Nephron (organoid): ENCODE data around the gene TMEM204.

Experiments used
- H3K27ac Mint-ChIP-seq, 3 experiments: 2 replicates each; pipeline ENCODE4 v1.8.0; 2020; ENCODE audit warnings: mixed read lengths in 3 of 3, mild to moderate bottlenecking in 2 of 3, moderate library complexity in 1 of 3
- H3K27me3 Mint-ChIP-seq: 2 replicates; pipeline ENCODE4 v1.8.0; 2021; ENCODE audit warnings: low read depth, mild to moderate bottlenecking, moderate library complexity, mixed read lengths
- H3K36me3 Mint-ChIP-seq: 2 replicates; pipeline ENCODE4 v1.8.0; 2020; ENCODE audit warnings: low read depth, mixed read lengths
- H3K4me1 Mint-ChIP-seq: 2 replicates; pipeline ENCODE4 v1.8.0; 2020; ENCODE audit warnings: mixed read lengths
- H3K4me3 Mint-ChIP-seq, 3 experiments: 2 replicates each; pipeline ENCODE4 v1.8.0; 2020; ENCODE audit warnings: mild to moderate bottlenecking in 3 of 3, mixed read lengths in 3 of 3, moderate library complexity in 2 of 3
- H3K9me3 Mint-ChIP-seq: 2 replicates; pipeline ENCODE4 v1.8.0; 2020; ENCODE audit warnings: mixed read lengths
- TF ChIP-seq, protein P1 (sequence below), 3 experiments: fragments of 200-600 bp; sonication (generic); IDR thresholded peaks; one replicate each; pipeline ENCODE4 v1.5.0; 2021; ENCODE audit warnings: antibody characterized with exemption in 3 of 3; ENCODE audit not compliant: unreplicated experiment in 3 of 3

Gene TMEM204

DNA sequence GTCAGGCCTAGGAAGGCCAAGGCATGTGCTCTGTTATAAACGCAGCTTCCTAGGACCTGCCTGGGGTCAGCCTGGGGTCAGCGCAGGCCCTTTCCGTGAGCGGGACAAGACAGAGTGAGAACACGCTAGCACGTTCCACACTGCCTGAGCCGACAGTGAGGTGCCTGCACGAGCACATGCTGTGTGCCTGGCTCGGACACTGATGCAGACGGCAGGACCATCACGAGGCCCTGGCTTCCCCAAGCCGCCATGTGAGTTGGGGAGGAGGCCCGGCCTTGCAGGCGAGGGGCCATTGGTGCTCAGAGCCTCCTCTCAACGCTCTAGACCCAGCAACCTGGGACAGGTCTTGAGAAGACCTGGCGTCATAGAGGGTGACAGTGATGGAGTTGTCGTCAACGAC, 9.1 kb downstream of the TMEM204 start:
- Mint-ChIP-seq H3K4me1 (peaks cover 51% of the 10 kb centered on the region), H3K27ac (peak overlapping the region in 2 of 3 experiments; percentile 89 to 98), H3K36me3 (peaks cover 14% of the 10 kb centered on the region), H3K9me3 (no peaks in the 10 kb centered on the region), H3K4me3 (no peak overlapping the region), H3K27me3 (no peaks in the 10 kb centered on the region)
- TF ChIP-seq, protein P1, sequence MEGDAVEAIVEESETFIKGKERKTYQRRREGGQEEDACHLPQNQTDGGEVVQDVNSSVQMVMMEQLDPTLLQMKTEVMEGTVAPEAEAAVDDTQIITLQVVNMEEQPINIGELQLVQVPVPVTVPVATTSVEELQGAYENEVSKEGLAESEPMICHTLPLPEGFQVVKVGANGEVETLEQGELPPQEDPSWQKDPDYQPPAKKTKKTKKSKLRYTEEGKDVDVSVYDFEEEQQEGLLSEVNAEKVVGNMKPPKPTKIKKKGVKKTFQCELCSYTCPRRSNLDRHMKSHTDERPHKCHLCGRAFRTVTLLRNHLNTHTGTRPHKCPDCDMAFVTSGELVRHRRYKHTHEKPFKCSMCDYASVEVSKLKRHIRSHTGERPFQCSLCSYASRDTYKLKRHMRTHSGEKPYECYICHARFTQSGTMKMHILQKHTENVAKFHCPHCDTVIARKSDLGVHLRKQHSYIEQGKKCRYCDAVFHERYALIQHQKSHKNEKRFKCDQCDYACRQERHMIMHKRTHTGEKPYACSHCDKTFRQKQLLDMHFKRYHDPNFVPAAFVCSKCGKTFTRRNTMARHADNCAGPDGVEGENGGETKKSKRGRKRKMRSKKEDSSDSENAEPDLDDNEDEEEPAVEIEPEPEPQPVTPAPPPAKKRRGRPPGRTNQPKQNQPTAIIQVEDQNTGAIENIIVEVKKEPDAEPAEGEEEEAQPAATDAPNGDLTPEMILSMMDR (IDR thresholded peaks at IDR 0.05; ENCODE audit: unreplicated experiment in 3 of 3), result no peak

GRCh38 chr16:1543085-1543896, 9.8 kb downstream of the TMEM204 start:
- H3K36me3 Mint-ChIP-seq, result peaks cover 16% of the 10 kb centered on the region
- peak overlapping the region; percentile 31 to 69 (median 34) for H3K4me3 Mint-ChIP-seq
- H3K9me3 Mint-ChIP-seq, result no peaks in the 10 kb centered on the region
- no peaks in the 10 kb centered on the region for H3K27me3 Mint-ChIP-seq
- H3K27ac Mint-ChIP-seq, result peak overlapping the region; percentile 76 to 98 (median 89)
- peaks cover 58% of the 10 kb centered on the region for H3K4me1 Mint-ChIP-seq
- TF ChIP-seq, protein P1 (IDR thresholded peaks at IDR 0.05; ENCODE audit: unreplicated experiment in 3 of 3), result no peak

DNA sequence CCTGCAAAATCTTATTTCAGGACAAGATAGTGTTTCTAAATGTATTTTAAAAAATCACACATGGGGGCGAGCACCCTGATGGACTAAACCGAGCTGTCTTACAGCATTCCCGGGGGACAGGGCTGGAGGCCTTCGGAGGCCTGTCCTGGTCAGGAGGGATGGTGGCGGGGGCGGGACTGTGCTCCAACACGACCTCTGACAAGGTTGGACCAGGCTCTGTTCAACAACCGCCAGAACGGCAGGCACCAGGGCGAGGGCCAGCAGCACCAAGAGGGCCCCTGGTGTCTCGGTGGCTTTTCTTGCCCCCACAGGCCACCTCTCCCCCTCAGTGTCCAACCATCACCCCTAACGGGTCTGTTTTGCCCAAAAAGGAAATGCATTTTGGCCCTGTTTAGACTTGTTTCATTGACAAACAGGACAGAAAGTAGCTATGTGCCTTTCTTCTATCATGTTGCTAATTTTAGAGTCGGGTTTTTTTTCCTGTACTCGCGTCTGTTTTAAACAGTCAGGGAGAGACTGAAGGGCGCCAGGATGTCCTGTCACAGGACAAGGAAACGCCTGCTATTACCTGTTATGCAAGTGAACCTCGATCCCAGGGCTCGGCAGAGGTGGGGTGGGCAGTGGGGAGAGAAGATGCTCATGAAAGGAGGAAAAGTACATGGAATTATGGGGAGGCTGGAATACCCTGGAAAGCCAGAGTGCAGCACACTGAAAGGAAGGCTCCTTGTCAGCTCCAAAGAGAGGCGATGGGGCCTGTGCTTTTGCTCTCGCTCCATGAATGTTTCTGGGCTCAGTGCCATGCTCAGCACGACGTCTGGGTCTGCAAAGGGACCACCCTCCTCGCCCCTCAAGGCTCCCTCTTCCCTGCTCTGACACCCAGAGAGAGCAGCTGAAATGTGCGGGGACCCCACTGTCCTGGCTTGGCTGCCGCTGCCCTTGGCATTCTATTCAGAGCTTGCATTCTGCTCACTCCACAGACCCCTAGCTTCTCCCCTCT, 11.9 kb downstream of the TMEM204 start:
- H3K9me3 Mint-ChIP-seq, result no peaks in the 10 kb centered on the region
- TF ChIP-seq, protein P1 (IDR thresholded peaks at IDR 0.05; ENCODE audit: unreplicated experiment in 3 of 3), result no peak
- H3K27ac Mint-ChIP-seq, result peak overlapping the region; percentile 85 to 98 (median 88)
- peaks cover 72% of the 10 kb centered on the region for H3K4me1 Mint-ChIP-seq
- H3K36me3 Mint-ChIP-seq, result peaks cover 20% of the 10 kb centered on the region
- H3K27me3 Mint-ChIP-seq, result no peaks in the 10 kb centered on the region
- peak overlapping the region in 2 of 3 experiments; percentile 35 to 48 for H3K4me3 Mint-ChIP-seq

DNA sequence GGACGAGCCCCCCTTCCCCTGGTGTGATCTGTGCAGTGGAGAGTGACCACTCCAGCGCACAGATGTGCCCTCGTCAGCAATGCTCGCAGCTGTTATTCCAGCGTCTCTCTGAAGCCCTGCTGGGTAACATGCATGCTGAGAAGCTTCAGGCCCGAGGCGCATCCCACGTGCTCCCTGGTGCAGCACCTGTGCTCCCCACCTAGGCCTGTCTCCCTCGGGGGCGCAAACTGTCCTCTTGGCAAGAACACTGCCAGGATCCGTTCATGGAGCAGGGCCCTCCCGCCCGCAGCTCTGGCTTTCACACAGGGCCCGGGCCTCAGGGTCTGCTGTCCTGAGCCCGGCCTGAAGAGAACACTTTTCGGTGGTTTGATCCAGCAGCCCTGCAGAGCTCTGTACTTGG, 13.0 kb downstream of the TMEM204 start:
- H3K27ac Mint-ChIP-seq, result peak overlapping the region in 2 of 3 experiments; percentile 98
- H3K9me3 Mint-ChIP-seq, result no peaks in the 10 kb centered on the region
- H3K4me1 Mint-ChIP-seq, result peaks cover 66% of the 10 kb centered on the region
- TF ChIP-seq, protein P1 (IDR thresholded peaks at IDR 0.05; ENCODE audit: unreplicated experiment in 3 of 3), result no peak
- no peaks in the 10 kb centered on the region for H3K27me3 Mint-ChIP-seq
- H3K4me3 Mint-ChIP-seq, result no peak overlapping the region
- peaks cover 17% of the 10 kb centered on the region for H3K36me3 Mint-ChIP-seq

DNA sequence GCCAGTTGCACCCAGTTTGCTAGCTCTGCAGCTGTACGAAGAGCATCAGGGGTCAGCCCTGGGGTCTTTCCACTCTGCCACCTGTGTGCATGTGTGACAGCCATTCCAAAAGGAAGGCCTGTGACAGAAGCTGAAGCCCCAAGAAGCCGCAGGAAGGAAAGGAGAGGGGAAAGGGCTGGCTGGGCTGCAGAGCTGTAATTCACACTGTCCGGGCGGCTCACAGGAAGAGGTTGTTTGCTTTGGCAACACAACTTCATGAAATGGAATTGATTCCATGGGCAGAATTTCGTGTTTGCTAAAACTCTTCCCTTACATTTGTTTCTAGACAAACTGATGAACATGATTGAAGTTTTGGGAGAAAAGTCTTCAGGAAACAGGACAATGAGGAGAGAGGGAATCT, 14.8 kb downstream of the TMEM204 start:
- Mint-ChIP-seq H3K36me3 (peaks cover 25% of the 10 kb centered on the region), H3K27ac (peak overlapping the region; percentile 94 to 98 (median 98)), H3K4me3 (peak overlapping the region; percentile 40 to 76 (median 69)), H3K27me3 (no peaks in the 10 kb centered on the region), H3K4me1 (peaks cover 59% of the 10 kb centered on the region), H3K9me3 (no peaks in the 10 kb centered on the region)
- TF ChIP-seq, protein P1 (IDR thresholded peaks at IDR 0.05; ENCODE audit: unreplicated experiment in 3 of 3), result no peak
